NCI-H1694 (cell line): ENCODE measurements around the gene TBC1D23.
"Not testable (repeated sequence)": the region's sequence is repeated elsewhere in the genome, so short reads cannot be mapped to it uniquely, and the experiment has no call there.

Source experiments
- DNase-seq: peaks from one replicate; lab custom pipeline; 2025; lab: John Stamatoyannopoulos, UW

TBC1D23 gene

GRCh38 chr3:100260685-100261484, at the start of gene TBC1D23:
Gene TBC1D23 (plus strand): TSS chr3:100260992. CDS start chr3:100261019, 27 bp downstream.
- peak; percentile 91 for DNase-seq

GRCh38 chr3:100213891-100214573, 46.8 kb upstream of the TBC1D23 start:
- DNase-seq, result no peak

- DNase-seq, result no peak
Measured at GRCh38 chr3:100214574-100214964, 46.2 kb upstream of the TBC1D23 start.

- DNase-seq, result no peak
Measured at GRCh38 chr3:100216713-100217112, 44.1 kb upstream of the TBC1D23 start.

GRCh38 chr3:100221159-100221558, 39.6 kb upstream of the TBC1D23 start:
- no peak for DNase-seq

GRCh38 chr3:100225193-100225592, 35.6 kb upstream of the TBC1D23 start:
- no peak for DNase-seq

GRCh38 chr3:100225883-100226282, 34.9 kb upstream of the TBC1D23 start:
- no peak for DNase-seq

GRCh38 chr3:100226712-100227429, 33.9 kb upstream of the TBC1D23 start:
- no peak for DNase-seq

- no peak for DNase-seq
Measured at GRCh38 chr3:100227511-100227921, 33.3 kb upstream of the TBC1D23 start.

GRCh38 chr3:100228247-100228646, 32.5 kb upstream of the TBC1D23 start:
- DNase-seq, result no peak

GRCh38 chr3:100229188-100229587, 31.6 kb upstream of the TBC1D23 start:
- not testable (repeated sequence) for DNase-seq

- no peak for DNase-seq
Measured at GRCh38 chr3:100230710-100231109, 30.1 kb upstream of the TBC1D23 start.

- no peak for DNase-seq
Measured at GRCh38 chr3:100231668-100232067, 29.1 kb upstream of the TBC1D23 start.

- DNase-seq, result no peak
Measured at GRCh38 chr3:100234364-100234763, 26.4 kb upstream of the TBC1D23 start.

GRCh38 chr3:100238599-100238998, 22.2 kb upstream of the TBC1D23 start:
- DNase-seq, result no peak

- not testable (repeated sequence) for DNase-seq
Measured at GRCh38 chr3:100242471-100242870, 18.3 kb upstream of the TBC1D23 start.

- DNase-seq, result no peak
Measured at GRCh38 chr3:100244264-100244663, 16.5 kb upstream of the TBC1D23 start.

- DNase-seq, result no peak
Measured at GRCh38 chr3:100245136-100245535, 15.7 kb upstream of the TBC1D23 start.

- DNase-seq, result no peak
Measured at GRCh38 chr3:100245927-100246326, 14.9 kb upstream of the TBC1D23 start.

- DNase-seq, result no peak
Measured at GRCh38 chr3:100246999-100247398, 13.8 kb upstream of the TBC1D23 start.

GRCh38 chr3:100252001-100252400, 8.8 kb upstream of the TBC1D23 start:
- no peak for DNase-seq

- DNase-seq, result peak; percentile 49
Measured at GRCh38 chr3:100254168-100254777, 6.5 kb upstream of the TBC1D23 start.
